Fibroblast of mammary gland (primary cell): Measurements from ENCODE around the gene DST.

Source experiments
- DNase-seq: peaks from one replicate; pipeline ENCODE4 v3.0.0-alpha.2; 2010; ENCODE audit warnings: low read depth
- H3K4me3 ChIP-seq: 2 replicates; pipeline ENCODE4 v1.5.1; 2011; ENCODE audit warnings: low read depth, mild to moderate bottlenecking, low read length, moderate library complexity; ENCODE audit not compliant: control insufficient read depth
- CTCF ChIP-seq: conservative IDR thresholded peaks from 2 replicates; pipeline ENCODE4 v1.5.1; 2011; ENCODE audit warnings: low read depth, low read length, inconsistent platforms; ENCODE audit not compliant: control insufficient read depth, insufficient read depth

Gene DST

GRCh38 chr6:56605435-56605834 lies 37.3 kb downstream of the DST start:
- no peak for DNase-seq

GRCh38 chr6:56604186-56604585 lies 38.5 kb downstream of the DST start:
- DNase-seq = no peak
- TF ChIP-seq CTCF = no peak
- H3K4me3 ChIP-seq = no peak overlapping the region

More at GRCh38 chr6:56605435-56605834, 37.3 kb downstream of the DST start:
- no peak for TF ChIP-seq CTCF
- H3K4me3 ChIP-seq = no peak overlapping the region

GRCh38 chr6:56601390-56601789 lies 41.3 kb downstream of the DST start:
- no peak for TF ChIP-seq CTCF
- H3K4me3 ChIP-seq = no peak overlapping the region
- DNase-seq = no peak

- no peak overlapping the region for H3K4me3 ChIP-seq
- peak; percentile 63 for DNase-seq
- TF ChIP-seq CTCF = peak; percentile 53
These were observed 47.1 kb downstream of the DST start for GRCh38 chr6:56595490-56596122.

- DNase-seq = no peak
- TF ChIP-seq CTCF = no peak
These were observed 48.0 kb downstream of the DST start for GRCh38 chr6:56594699-56595098.

GRCh38 chr6:56593801-56594318 lies 48.8 kb downstream of the DST start:
- DNase-seq = peak; percentile 50
- TF ChIP-seq CTCF = no peak
- H3K4me3 ChIP-seq = no peak overlapping the region

More at GRCh38 chr6:56594699-56595098, 48.0 kb downstream of the DST start:
- H3K4me3 ChIP-seq = no peak overlapping the region
